K562 (cell line): ENCODE measurements around the gene SLC7A10. TPM values are rescaled to one million over a fixed set of nuclear protein-coding genes. Genes with fewer than 3 reads are reported as not detected.

Experiments
- BRD9 ChIP-seq: fragments of 450-650 bp; IDR thresholded peaks from 2 replicates; pipeline ENCODE4 v1.6.1; 2018; ENCODE audit warnings: low read depth; ENCODE audit not compliant: partially characterized antibody
- CCNT2 ChIP-seq: IDR thresholded peaks from 2 replicates; pipeline ENCODE4 v1.6.1; 2011; ENCODE audit warnings: borderline replicate concordance, low read depth, mild to moderate bottlenecking, moderate library complexity, mixed read lengths, low read length; ENCODE audit not compliant: insufficient read length; ENCODE audit errors: extremely low read depth
- CSDE1 ChIP-seq, 2 experiments: fragments of 450-650 bp; IDR thresholded peaks; 2 replicates each; pipeline ENCODE4 v1.6.1; 2016; ENCODE audit warnings: mild to moderate bottlenecking in 1 of 2
- GABPA ChIP-seq: fragments of 200-800 bp; sonication (Bioruptor generic); conservative IDR thresholded peaks from 2 replicates; pipeline ENCODE4 v1.6.1; 2016; ENCODE audit warnings: low read depth, missing genetic modification characterization, missing compliant biosample characterization
- HNRNPH1 ChIP-seq: fragments of 200-400 bp; formaldehyde crosslinking; optimal IDR thresholded peaks from 2 replicates; pipeline ENCODE3; 2017; ENCODE audit warnings: low read depth, mild to moderate bottlenecking, low read length, moderate library complexity
- MAFK ChIP-seq: IDR thresholded peaks from 2 replicates; pipeline ENCODE4 v1.6.1; 2011; ENCODE audit warnings: low read length, improper control_type of control experiment
- MAZ ChIP-seq, 2 experiments: fragments of 450-650 bp in 1 of 2; sonication (generic) in 1 of 2; formaldehyde crosslinking; IDR thresholded peaks in 1 of 2; conservative IDR thresholded peaks in 1 of 2; 2 replicates each; pipeline versions ENCODE4 v1.4.0 to v1.5.0; 2020; ENCODE audit warnings: mild to moderate bottlenecking in 1 of 2, missing genetic modification reagents in 1 of 2
- PHB ChIP-seq: fragments of 250-450 bp; sonication (Bioruptor Pico); IDR thresholded peaks from 2 replicates; pipeline ENCODE4 v1.5.0; 2021
- SIN3A ChIP-seq, 2 experiments: fragments of 150-350 bp in 1 of 2; IDR thresholded peaks; 2 replicates each; pipeline ENCODE4 v1.6.1; 2011 to 2016; ENCODE audit warnings: borderline replicate concordance in 2 of 2, low read depth in 2 of 2, low read length in 2 of 2, mild to moderate bottlenecking in 2 of 2, moderate library complexity in 2 of 2; ENCODE audit not compliant: control insufficient read depth in 1 of 2
- SIN3B ChIP-seq: fragments of 450-650 bp; IDR thresholded peaks from 2 replicates; pipeline ENCODE4 v1.6.1; 2017; ENCODE audit warnings: low read depth, mild to moderate bottlenecking, moderate library complexity
- SRSF9 ChIP-seq: fragments of 200-400 bp; formaldehyde crosslinking; IDR thresholded peaks from 2 replicates; pipeline ENCODE4 v1.6.1; 2017; ENCODE audit warnings: low read depth, low read length, borderline replicate concordance
- ZNF431 ChIP-seq: sonication (generic); formaldehyde crosslinking; IDR thresholded peaks from 2 replicates; pipeline ENCODE4 v1.8.0; 2022; ENCODE audit warnings: mild to moderate bottlenecking, missing genetic modification reagents
- polyA plus RNA-seq, 8 experiments: library from polyadenylated mRNA; depleted of rRNA in 4 of 8; stranded (reverse) in 5 of 8; unstranded in 3 of 8; fragments of >200 nt; fragmentation: Nextera tagmentation in 2 of 8; fragmentation: Illumina TruSeq in 1 of 8; extraction: Ambion mirVana in 2 of 8; extraction: Trizol in 1 of 8; gene quantifications; 2 replicates each; pipeline versions ENCODE4 v1.2.1 to v1.2.3, GENCODE V29; 2011 to 2014; ENCODE audit warnings: inconsistent platforms in 1 of 8, missing spikeins in 1 of 8
- total RNA-seq, 7 experiments: library from RNA; depleted of rRNA in 6 of 7; stranded (reverse); fragments of >200 nt in 6 of 7; fragmentation: Illumina TruSeq in 2 of 7; extraction: Trizol in 2 of 7; gene quantifications; 2 replicates each; pipeline versions ENCODE4 v1.2.1 to v1.2.3, GENCODE V29; 2011 to 2021; ENCODE audit warnings: low replicate concordance in 1 of 7
- TF ChIP-seq, protein P1 (sequence below): fragments of 450-650 bp; IDR thresholded peaks from 2 replicates; pipeline ENCODE4 v1.6.1; 2016; ENCODE audit warnings: borderline replicate concordance
- TF ChIP-seq, protein P2 (sequence below), 2 experiments: IDR thresholded peaks; 2 replicates each; pipeline ENCODE4 v1.6.1; 2012; ENCODE audit warnings: improper control_type of control experiment in 2 of 2, low read depth in 2 of 2, low read length in 2 of 2, borderline replicate concordance in 1 of 2
- TF ChIP-seq, protein P3 (sequence below): sonication (generic); formaldehyde crosslinking; IDR thresholded peaks from 2 replicates; pipeline ENCODE4 v1.8.0; 2023; ENCODE audit warnings: mild to moderate bottlenecking, missing genetic modification reagents

The SLC7A10 gene
- total and polyA plus RNA-seq, 9 of the 15 experiments (the other 6 are each of a cell fraction or from before 2014, with no cell fraction given) = 0.07 TPM; not detected in 8

DNA sequence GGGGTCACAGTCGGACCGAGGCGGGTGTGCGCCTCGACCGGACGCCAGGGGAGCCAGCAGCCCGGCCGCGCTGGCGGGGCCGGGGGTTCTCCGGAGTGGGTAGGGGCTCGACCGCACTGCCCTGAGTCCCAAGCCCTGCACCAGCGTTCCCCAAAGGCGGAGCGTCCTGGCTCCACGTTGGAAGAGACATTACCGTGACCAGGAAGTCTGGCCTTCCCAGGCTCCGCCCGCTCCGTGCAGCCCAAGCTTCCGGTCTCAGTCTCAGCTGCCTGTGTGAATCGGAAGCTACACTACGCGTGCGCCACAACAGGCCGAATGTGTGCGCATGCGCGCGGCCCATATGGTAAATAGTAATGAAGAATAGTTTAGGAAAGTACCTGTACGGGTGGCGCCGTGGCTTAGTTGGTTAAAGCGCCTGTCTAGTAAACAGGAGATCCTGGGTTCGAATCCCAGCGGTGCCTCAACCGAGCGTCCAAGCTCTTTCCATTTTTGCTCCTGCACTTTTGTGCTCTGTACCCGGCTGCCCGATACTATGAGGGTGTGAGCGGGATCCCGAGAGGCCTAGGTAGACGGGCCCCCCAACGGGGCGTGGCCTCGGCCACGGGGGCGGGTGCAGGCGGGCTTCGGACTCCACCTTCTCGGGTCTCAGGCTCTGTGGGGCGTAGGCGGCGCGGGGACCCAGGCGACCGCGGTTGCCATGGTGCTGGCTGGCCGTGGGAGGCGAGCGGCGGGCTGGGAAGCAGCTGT, 48.8 kb downstream of the SLC7A10 start (continued):
- peak; percentile 93 for TF ChIP-seq GABPA (tag)
- TF ChIP-seq MAFK = 0 out of 2 replicates have a peak, but pooled peaks have one; percentile 1
- no peak for TF ChIP-seq HNRNPH1
- TF ChIP-seq, protein P1, sequence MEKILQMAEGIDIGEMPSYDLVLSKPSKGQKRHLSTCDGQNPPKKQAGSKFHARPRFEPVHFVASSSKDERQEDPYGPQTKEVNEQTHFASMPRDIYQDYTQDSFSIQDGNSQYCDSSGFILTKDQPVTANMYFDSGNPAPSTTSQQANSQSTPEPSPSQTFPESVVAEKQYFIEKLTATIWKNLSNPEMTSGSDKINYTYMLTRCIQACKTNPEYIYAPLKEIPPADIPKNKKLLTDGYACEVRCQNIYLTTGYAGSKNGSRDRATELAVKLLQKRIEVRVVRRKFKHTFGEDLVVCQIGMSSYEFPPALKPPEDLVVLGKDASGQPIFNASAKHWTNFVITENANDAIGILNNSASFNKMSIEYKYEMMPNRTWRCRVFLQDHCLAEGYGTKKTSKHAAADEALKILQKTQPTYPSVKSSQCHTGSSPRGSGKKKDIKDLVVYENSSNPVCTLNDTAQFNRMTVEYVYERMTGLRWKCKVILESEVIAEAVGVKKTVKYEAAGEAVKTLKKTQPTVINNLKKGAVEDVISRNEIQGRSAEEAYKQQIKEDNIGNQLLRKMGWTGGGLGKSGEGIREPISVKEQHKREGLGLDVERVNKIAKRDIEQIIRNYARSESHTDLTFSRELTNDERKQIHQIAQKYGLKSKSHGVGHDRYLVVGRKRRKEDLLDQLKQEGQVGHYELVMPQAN = peak; percentile 71; the same call in 1 of the 2 replicates
- TF ChIP-seq SIN3A (IDR thresholded peaks at IDR 0.05; ENCODE audit: borderline replicate concordance in 2 of 2, control insufficient read depth in 1 of 2, low read depth in 2 of 2, low read length in 2 of 2) = peak in 1 of 2 experiments; percentile 78; a peak in 1 of 4 replicates
- TF ChIP-seq CSDE1 (IDR thresholded peaks at IDR 0.05) = peak in 1 of 2 experiments; percentile 87; a peak in 2 of 4 replicates
- peak; percentile 99 for TF ChIP-seq BRD9
- TF ChIP-seq CCNT2 = peak; percentile 58
- TF ChIP-seq, protein P2, sequence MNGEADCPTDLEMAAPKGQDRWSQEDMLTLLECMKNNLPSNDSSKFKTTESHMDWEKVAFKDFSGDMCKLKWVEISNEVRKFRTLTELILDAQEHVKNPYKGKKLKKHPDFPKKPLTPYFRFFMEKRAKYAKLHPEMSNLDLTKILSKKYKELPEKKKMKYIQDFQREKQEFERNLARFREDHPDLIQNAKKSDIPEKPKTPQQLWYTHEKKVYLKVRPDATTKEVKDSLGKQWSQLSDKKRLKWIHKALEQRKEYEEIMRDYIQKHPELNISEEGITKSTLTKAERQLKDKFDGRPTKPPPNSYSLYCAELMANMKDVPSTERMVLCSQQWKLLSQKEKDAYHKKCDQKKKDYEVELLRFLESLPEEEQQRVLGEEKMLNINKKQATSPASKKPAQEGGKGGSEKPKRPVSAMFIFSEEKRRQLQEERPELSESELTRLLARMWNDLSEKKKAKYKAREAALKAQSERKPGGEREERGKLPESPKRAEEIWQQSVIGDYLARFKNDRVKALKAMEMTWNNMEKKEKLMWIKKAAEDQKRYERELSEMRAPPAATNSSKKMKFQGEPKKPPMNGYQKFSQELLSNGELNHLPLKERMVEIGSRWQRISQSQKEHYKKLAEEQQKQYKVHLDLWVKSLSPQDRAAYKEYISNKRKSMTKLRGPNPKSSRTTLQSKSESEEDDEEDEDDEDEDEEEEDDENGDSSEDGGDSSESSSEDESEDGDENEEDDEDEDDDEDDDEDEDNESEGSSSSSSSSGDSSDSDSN (IDR thresholded peaks at IDR 0.05; ENCODE audit: borderline replicate concordance in 1 of 2, low read depth in 2 of 2, low read length in 2 of 2) = peak; percentile 64 to 94; a peak in 3 of 4 replicates
- peak; percentile 46 to 62 for TF ChIP-seq MAZ (CRISPR knock-in tag; conservative IDR thresholded peaks at IDR 0.05 in 1 of 2, IDR thresholded peaks at IDR 0.05 in 1 of 2)
- 0 out of 2 replicates have a peak, but pooled peaks have one; percentile 28 for TF ChIP-seq ZNF431 (CRISPR knock-in tag)
- TF ChIP-seq SIN3B = peak; percentile 66; the same call in 1 of the 2 replicates
- TF ChIP-seq, protein P3, sequence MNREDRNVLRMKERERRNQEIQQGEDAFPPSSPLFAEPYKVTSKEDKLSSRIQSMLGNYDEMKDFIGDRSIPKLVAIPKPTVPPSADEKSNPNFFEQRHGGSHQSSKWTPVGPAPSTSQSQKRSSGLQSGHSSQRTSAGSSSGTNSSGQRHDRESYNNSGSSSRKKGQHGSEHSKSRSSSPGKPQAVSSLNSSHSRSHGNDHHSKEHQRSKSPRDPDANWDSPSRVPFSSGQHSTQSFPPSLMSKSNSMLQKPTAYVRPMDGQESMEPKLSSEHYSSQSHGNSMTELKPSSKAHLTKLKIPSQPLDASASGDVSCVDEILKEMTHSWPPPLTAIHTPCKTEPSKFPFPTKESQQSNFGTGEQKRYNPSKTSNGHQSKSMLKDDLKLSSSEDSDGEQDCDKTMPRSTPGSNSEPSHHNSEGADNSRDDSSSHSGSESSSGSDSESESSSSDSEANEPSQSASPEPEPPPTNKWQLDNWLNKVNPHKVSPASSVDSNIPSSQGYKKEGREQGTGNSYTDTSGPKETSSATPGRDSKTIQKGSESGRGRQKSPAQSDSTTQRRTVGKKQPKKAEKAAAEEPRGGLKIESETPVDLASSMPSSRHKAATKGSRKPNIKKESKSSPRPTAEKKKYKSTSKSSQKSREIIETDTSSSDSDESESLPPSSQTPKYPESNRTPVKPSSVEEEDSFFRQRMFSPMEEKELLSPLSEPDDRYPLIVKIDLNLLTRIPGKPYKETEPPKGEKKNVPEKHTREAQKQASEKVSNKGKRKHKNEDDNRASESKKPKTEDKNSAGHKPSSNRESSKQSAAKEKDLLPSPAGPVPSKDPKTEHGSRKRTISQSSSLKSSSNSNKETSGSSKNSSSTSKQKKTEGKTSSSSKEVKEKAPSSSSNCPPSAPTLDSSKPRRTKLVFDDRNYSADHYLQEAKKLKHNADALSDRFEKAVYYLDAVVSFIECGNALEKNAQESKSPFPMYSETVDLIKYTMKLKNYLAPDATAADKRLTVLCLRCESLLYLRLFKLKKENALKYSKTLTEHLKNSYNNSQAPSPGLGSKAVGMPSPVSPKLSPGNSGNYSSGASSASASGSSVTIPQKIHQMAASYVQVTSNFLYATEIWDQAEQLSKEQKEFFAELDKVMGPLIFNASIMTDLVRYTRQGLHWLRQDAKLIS (CRISPR knock-in tag) = 0 out of 2 replicates have a peak, but pooled peaks have one; percentile 70
- TF ChIP-seq SRSF9 = no peak
- TF ChIP-seq PHB = peak; percentile 45; the same call in 1 of the 2 replicates
